Motor neuron (in vitro differentiated cells): ENCODE measurements around the gene CRAT. TPM values are rescaled to one million over a fixed set of nuclear protein-coding genes. Genes with fewer than 3 reads are reported as not detected.
"Not testable (repeated sequence)": the region's sequence is repeated elsewhere in the genome, so short reads cannot be mapped to it uniquely, and the experiment has no call there.

Experiments
- ATAC-seq, 8 experiments: fragments of 200-7000 bp; cut with Tn5 transposase; replicated peaks in 6 of 8; 2 replicates each; pipeline ENCODE4 v1.8.0; 2021; ENCODE audit warnings: mild to moderate bottlenecking in 8 of 8, moderate library complexity in 8 of 8
- H3K27ac ChIP-seq, 2 donors: fragments of 250-450 bp; sonication (Bioruptor Pico); 2 replicates each; pipeline ENCODE4 v1.9.0; 2021; ENCODE audit warnings: antibody characterized with exemption in 2 of 2, mild to moderate bottlenecking in 2 of 2, moderate library complexity in 1 of 2
- H3K4me1 ChIP-seq, 2 donors: fragments of 250-450 bp; sonication (Bioruptor Pico); replicated peaks in 1 of 2; 2 replicates each; pipeline ENCODE4 v1.6.1; 2021; ENCODE audit warnings: antibody characterized with exemption in 2 of 2, mild to moderate bottlenecking in 2 of 2, moderate library complexity in 1 of 2
- H3K4me3 ChIP-seq, 5 donors: fragments of 250-450 bp; sonication (Bioruptor Pico); 2 replicates each; pipeline ENCODE4 v1.9.0; 2021; ENCODE audit warnings: antibody characterized with exemption in 5 of 5, mild to moderate bottlenecking in 5 of 5, moderate library complexity in 4 of 5
- WGBS, 10 experiments: fragments of 450-650 bp; shearing (Covaris generic); methylation state at CpG; one replicate each; pipeline ENCODE4 v1.0.0; 2022; 5-methylcytosine and 5-hydroxymethylcytosine counted together
- in situ Hi-C, 9 experiments: fragments of 400-800 bp; cut with MboI; loops; one replicate each; pipeline ENCODE4 v1.15.0; 2021; ENCODE audit warnings: low sequenced_read_pairs in 9 of 9, low pct_unique_long_range_greater_than_20kb in 2 of 9; ENCODE audit not compliant: unreplicated experiment in 9 of 9
- total RNA-seq, 8 experiments: library from RNA; unstranded; fragments of 300-600 nt; gene quantifications; 2 replicates each; pipeline versions ENCODE4 v1.2.3 to v1.2.4, GENCODE V29; 2022

Gene CRAT
- total RNA-seq, 8 experiments from 2014 or later, result 16.1 to 34.5 (median 19.5) TPM

GRCh38 chr9:129136446-129137035 is 25.9 kb upstream of the CRAT start:
- Histone ChIP-seq H3K27ac (peak overlapping the region; percentile 57), H3K4me1 (peaks cover 26 to 30% of the 10 kb centered on the region in 2 donors), H3K4me3 (no peak overlapping the region)
- peak in 1 of 8 experiments; percentile 4 for ATAC-seq
- in situ Hi-C loops, result loop anchor here (10.0 to 25.0 kb wide), 5 partner anchors 351 to 651 kb away; partner anchors contain the start of gene C9orf50 (in 5 of the 9)
- 37 to 100% (median 56%) methylated on average over 1 to 9 of the region's 16 CpGs; no CpG with 5 or more reads in 4 of the 10 experiments for WGBS, 10 experiments

- WGBS, 10 experiments, result 80 to 100% (median 100%) methylated on average over 1 to 3 of the region's 6 CpGs; no CpG with 5 or more reads in 5 of the 10 experiments
- Histone ChIP-seq H3K27ac (no peak overlapping the region), H3K4me3 (no peak overlapping the region), H3K4me1 (peaks cover 17 to 20% of the 10 kb centered on the region in 2 donors)
- in situ Hi-C loops, result loop anchor here (10.0 to 25.0 kb wide), 5 partner anchors 352 to 652 kb away; partner anchors contain the start of gene C9orf50 (in 5 of the 9)
- no peak for ATAC-seq
Measured at GRCh38 chr9:129135476-129135875, 24.9 kb upstream of the CRAT start.

GRCh38 chr9:129133082-129133481 is 22.5 kb upstream of the CRAT start:
- H3K4me1 ChIP-seq, result peaks cover 6 to 9% of the 10 kb centered on the region in 2 donors
- H3K4me3 ChIP-seq, result no peak overlapping the region
- H3K27ac ChIP-seq, result no peak overlapping the region
- ATAC-seq, result peak in 3 of 8 experiments; percentile 13 to 53 (median 45)
- WGBS, 10 experiments, result 20 to 100% (median 60%) methylated on average over 1 to 4 of the region's 4 CpGs; no CpG with 5 or more reads in 6 of the 10 experiments
- in situ Hi-C loops, result loop anchor here (10.0 to 25.0 kb wide), 5 partner anchors 354 to 654 kb away; partner anchors contain the start of gene C9orf50 (in 5 of the 9)

- in situ Hi-C loops, result loop anchor here (10.0 to 25.0 kb wide), 5 partner anchors 356 to 656 kb away; partner anchors contain the start of gene C9orf50 (in 5 of the 9)
- H3K27ac ChIP-seq, result no peak overlapping the region
Measured at GRCh38 chr9:129131300-129132145, 20.9 kb upstream of the CRAT start.

GRCh38 chr9:129130791-129131190 is 20.2 kb upstream of the CRAT start:
- no peak for ATAC-seq
- Histone ChIP-seq H3K4me1 (peaks cover 12% of the 10 kb centered on the region in 2 donors), H3K4me3 (no peak overlapping the region), H3K27ac (no peak overlapping the region)
- WGBS, 10 experiments, result 59 to 100% (median 81%) methylated on average over 1 to 3 of the region's 3 CpGs
- in situ Hi-C loops, result loop anchor here (10.0 to 25.0 kb wide), 5 partner anchors 357 to 657 kb away; partner anchors contain the start of gene C9orf50 (in 5 of the 9)

More at GRCh38 chr9:129131300-129132145, 20.9 kb upstream of the CRAT start:
- no peak overlapping the region for H3K4me3 ChIP-seq
- WGBS, 10 experiments, result 0 to 81% (median 40%) methylated on average over 1 to 9 of the region's 13 CpGs; no CpG with 5 or more reads in 1 of the 10 experiments
- ATAC-seq, result peak; percentile 31 to 98 (median 54)
- peaks cover 10 to 11% of the 10 kb centered on the region in 2 donors for H3K4me1 ChIP-seq

GRCh38 chr9:129130271-129130670 is 19.7 kb upstream of the CRAT start:
- H3K4me3 ChIP-seq, H3K27ac ChIP-seq, ATAC-seq: not testable (repeated sequence)
- in situ Hi-C loops, result loop anchor here (10.0 to 25.0 kb wide), 5 partner anchors 357 to 657 kb away; partner anchors contain the start of gene C9orf50 (in 5 of the 9)
- WGBS, 10 experiments, result 58 to 100% (median 92%) methylated on average over 1 to 4 of the region's 7 CpGs; no CpG with 5 or more reads in 1 of the 10 experiments
- peaks cover 12% of the 10 kb centered on the region in 2 donors for H3K4me1 ChIP-seq

- 88 to 100% (median 100%) methylated on average over 1 to 5 of the region's 5 CpGs; no CpG with 5 or more reads in 2 of the 10 experiments for WGBS, 10 experiments
- in situ Hi-C loops, result loop anchor here in 7 of 9 experiments (25.0 kb wide), 3 partner anchors 359 to 659 kb away; partner anchors contain the start of gene C9orf50 (in 5 of the 7)
- no peak overlapping the region for H3K4me3 ChIP-seq
- peaks cover 12% of the 10 kb centered on the region in 2 donors for H3K4me1 ChIP-seq
- no peak overlapping the region for H3K27ac ChIP-seq
- ATAC-seq, result no peak
Measured at GRCh38 chr9:129128689-129129088, 18.1 kb upstream of the CRAT start.

GRCh38 chr9:129126749-129127618 is 16.4 kb upstream of the CRAT start:
- in situ Hi-C loops, result loop anchor here in 7 of 9 experiments (25.0 kb wide), 3 partner anchors 360 to 660 kb away; partner anchors contain the start of gene C9orf50 (in 5 of the 7)
- H3K4me3 ChIP-seq, result no peak overlapping the region
- peak overlapping the region; percentile 45 to 64 for H3K27ac ChIP-seq
- peaks cover 12% of the 10 kb centered on the region in 2 donors for H3K4me1 ChIP-seq
- WGBS, 10 experiments, result 0 to 80% (median 31%) methylated on average over 1 to 5 of the region's 10 CpGs; no CpG with 5 or more reads in 2 of the 10 experiments
- ATAC-seq, result peak; percentile 67 to 96 (median 90)

- in situ Hi-C loops, result loop anchor here in 7 of 9 experiments (25.0 kb wide), 3 partner anchors 362 to 662 kb away; partner anchors contain the start of gene C9orf50 (in 5 of the 7)
- no peak overlapping the region for H3K4me3 ChIP-seq
- H3K4me1 ChIP-seq, result peaks cover 10 to 12% of the 10 kb centered on the region in 2 donors
- ATAC-seq, result no peak
- WGBS, 10 experiments, result 85 to 94% (median 93%) methylated on average over 3 to 8 of the region's 8 CpGs; no CpG with 5 or more reads in 5 of the 10 experiments
- H3K27ac ChIP-seq, result no peak overlapping the region
Measured at GRCh38 chr9:129125478-129125877, 14.9 kb upstream of the CRAT start.

GRCh38 chr9:129124506-129125069 is 14.0 kb upstream of the CRAT start:
- in situ Hi-C loops, result loop anchor here in 7 of 9 experiments (25.0 kb wide), 3 partner anchors 363 to 663 kb away; partner anchors contain the start of gene C9orf50 (in 5 of the 7)
- 50 to 100% (median 100%) methylated on average over 1 to 2 of the region's 3 CpGs; no CpG with 5 or more reads in 4 of the 10 experiments for WGBS, 10 experiments
- Histone ChIP-seq H3K27ac (no peak overlapping the region), H3K4me3 (no peak overlapping the region), H3K4me1 (peaks cover 10 to 12% of the 10 kb centered on the region in 2 donors)
- ATAC-seq, result no peak

GRCh38 chr9:129122976-129123375 is 12.4 kb upstream of the CRAT start:
- H3K4me1 ChIP-seq, result peaks cover 10 to 12% of the 10 kb centered on the region in 2 donors
- H3K4me3 ChIP-seq, H3K27ac ChIP-seq, in situ Hi-C loops, ATAC-seq: not testable (repeated sequence)
- 95 to 100% (median 99%) methylated on average over 1 to 10 of the region's 15 CpGs; no CpG with 5 or more reads in 4 of the 10 experiments for WGBS, 10 experiments
